Measurements from ENCODE around the gene RNF41.

RNF41 gene

GRCh38 chr12:56188778-56189098 is 33.0 kb downstream of the RNF41 start (continued):
- TF ChIP-seq CREB5 (CRISPR knock-in tag; IDR thresholded peaks at IDR 0.05; ENCODE audit: low read depth), result no peak

GRCh38 chr12:56188131-56188777 is 33.5 kb downstream of the RNF41 start:
- ATAC-seq, result no peak
- TF ChIP-seq ZNF8 (CRISPR knock-in tag; IDR thresholded peaks at IDR 0.05), result no peak
- TF ChIP-seq PPARA (CRISPR knock-in tag; IDR thresholded peaks at IDR 0.05; ENCODE audit: borderline replicate concordance), result no peak
- no peak for TF ChIP-seq GLIS3 (CRISPR knock-in tag; IDR thresholded peaks at IDR 0.05)
- TF ChIP-seq TSHZ2 (CRISPR knock-in tag; IDR thresholded peaks at IDR 0.05), result no peak
- no peak for TF ChIP-seq RARB (CRISPR knock-in tag; IDR thresholded peaks at IDR 0.05)
- no peak for TF ChIP-seq CREB5 (CRISPR knock-in tag; IDR thresholded peaks at IDR 0.05; ENCODE audit: low read depth)
- no peak for TF ChIP-seq ISL1 (CRISPR knock-in tag; IDR thresholded peaks at IDR 0.05)

- no peak for ATAC-seq
- TF ChIP-seq ZC3H10 (CRISPR knock-in tag; IDR thresholded peaks at IDR 0.05), result no peak
- no peak for TF ChIP-seq SNAI2 (CRISPR knock-in tag; IDR thresholded peaks at IDR 0.05)
- TF ChIP-seq TSHZ2 (CRISPR knock-in tag; IDR thresholded peaks at IDR 0.05), result no peak
- TF ChIP-seq GLIS3 (CRISPR knock-in tag; IDR thresholded peaks at IDR 0.05), result no peak
- no peak for TF ChIP-seq PATZ1 (CRISPR knock-in tag; IDR thresholded peaks at IDR 0.05; ENCODE audit: borderline replicate concordance)
- no peak for TF ChIP-seq CREB5 (CRISPR knock-in tag; IDR thresholded peaks at IDR 0.05; ENCODE audit: low read depth)
- no peak for TF ChIP-seq ARNTL (CRISPR knock-in tag; IDR thresholded peaks at IDR 0.05; ENCODE audit: borderline replicate concordance, low read depth)
- TF ChIP-seq CSDC2 (CRISPR knock-in tag; IDR thresholded peaks at IDR 0.05), result no peak
- no peak for TF ChIP-seq BACH2 (CRISPR knock-in tag; IDR thresholded peaks at IDR 0.05; ENCODE audit: borderline replicate concordance)
Measured at GRCh38 chr12:56186957-56187356, 34.8 kb downstream of the RNF41 start.

GRCh38 chr12:56178347-56178746 is 43.4 kb downstream of the RNF41 start:
- no peak for TF ChIP-seq ARNTL (CRISPR knock-in tag; IDR thresholded peaks at IDR 0.05; ENCODE audit: borderline replicate concordance, low read depth)
- peak; percentile 18 for ATAC-seq
